Duodenal mucosa (tissue), 2 donors: Measurements from ENCODE around the gene TBC1D10A.

Experiments
- H3K27ac ChIP-seq: one replicate; pipeline ENCODE4 v1.7.0; 2013; ENCODE audit warnings: low read depth, low read length
- H3K27me3 ChIP-seq, 2 donors: one replicate each; pipeline ENCODE4 v1.7.0; 2013; ENCODE audit warnings: low read length in 2 of 2, control low read depth in 1 of 2; ENCODE audit not compliant: insufficient read depth in 2 of 2, control insufficient read depth in 1 of 2
- H3K36me3 ChIP-seq, 2 donors: one replicate each; pipeline ENCODE4 v1.7.0; 2013; ENCODE audit warnings: low read length in 2 of 2, control low read depth in 1 of 2; ENCODE audit not compliant: insufficient read depth in 2 of 2, control insufficient read depth in 1 of 2
- H3K4me1 ChIP-seq, 2 donors: one replicate each; pipeline ENCODE4 v1.7.0; 2013; ENCODE audit warnings: low read length in 2 of 2, control low read depth in 1 of 2; ENCODE audit not compliant: insufficient read depth in 2 of 2, control insufficient read depth in 1 of 2
- H3K4me3 ChIP-seq, 2 donors: one replicate each; pipeline ENCODE4 v1.7.0; 2013; ENCODE audit warnings: low read length in 2 of 2, low read depth in 1 of 2
- H3K9ac ChIP-seq, 2 donors: one replicate each; pipeline ENCODE4 v1.7.0; 2013; ENCODE audit warnings: low read length in 2 of 2, low read depth in 1 of 2
- H3K9me3 ChIP-seq, 2 donors: one replicate each; pipeline ENCODE4 v1.7.0; 2013; ENCODE audit warnings: low read length in 2 of 2, control low read depth in 1 of 2; ENCODE audit not compliant: control insufficient read depth in 1 of 2

The TBC1D10A gene

DNA sequence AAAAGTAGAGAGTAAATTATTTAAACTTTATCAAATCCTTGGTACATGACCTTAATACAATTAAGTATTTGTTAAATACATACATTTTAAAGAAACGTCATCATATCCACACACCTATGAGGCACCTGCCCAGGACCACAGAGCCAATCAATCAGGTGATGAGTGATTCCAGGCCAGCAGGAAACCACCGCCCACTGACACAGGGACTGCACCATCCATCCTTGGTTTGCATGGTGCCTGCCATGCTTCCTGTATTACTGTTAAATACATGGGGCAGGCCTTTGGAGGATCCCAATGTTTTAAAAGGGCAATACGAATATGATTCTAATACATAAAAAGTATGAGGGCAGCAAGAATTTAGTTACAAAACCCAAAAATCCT lies 7.0 kb upstream of the TBC1D10A start:
- Histone ChIP-seq H3K27ac (no peak overlapping the region), H3K36me3 (peaks cover 56 to 79% of the 10 kb centered on the region in 2 donors), H3K9me3 (no peaks in the 10 kb centered on the region), H3K9ac (no peak overlapping the region), H3K4me3 (no peak overlapping the region), H3K27me3 (no peaks in the 10 kb centered on the region), H3K4me1 (peaks cover 7 to 10% of the 10 kb centered on the region in 2 donors)

DNA sequence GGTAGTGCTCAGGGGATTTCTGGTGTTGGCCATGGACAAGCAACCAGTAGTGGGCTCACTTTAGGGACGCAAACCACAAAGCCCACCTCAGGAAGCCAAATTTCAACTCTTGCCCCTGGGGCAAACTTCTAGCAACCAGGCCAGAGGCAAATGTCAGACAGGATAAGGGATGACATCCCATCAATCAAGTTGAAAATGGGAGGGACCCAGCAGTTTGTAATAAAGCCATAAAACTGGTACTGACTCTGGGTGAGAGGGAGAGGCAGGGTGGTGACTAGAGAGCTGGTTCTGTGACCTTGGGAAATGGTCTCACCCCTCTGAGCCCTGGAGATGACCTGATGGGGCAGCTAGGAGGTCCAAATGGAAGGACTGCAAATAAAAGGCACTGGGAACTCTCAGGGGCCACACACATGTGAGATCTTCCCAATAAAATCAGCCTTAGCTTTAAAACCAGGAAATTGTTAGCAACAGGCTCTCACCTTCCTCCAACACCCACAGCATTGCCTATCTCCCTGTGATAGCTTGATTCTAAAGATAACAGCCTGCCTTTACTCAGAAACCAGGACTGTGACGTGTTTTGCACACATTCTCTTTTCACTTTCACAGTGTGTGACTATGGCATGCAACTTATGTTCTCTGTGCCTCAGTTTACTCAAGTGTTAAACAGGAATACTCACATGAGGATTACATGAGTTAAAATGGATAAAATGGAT lies 6.4 kb upstream of the TBC1D10A start:
- no peaks in the 10 kb centered on the region for H3K9me3 ChIP-seq
- H3K9ac ChIP-seq, result no peak overlapping the region
- H3K36me3 ChIP-seq, result peaks cover 52 to 74% of the 10 kb centered on the region in 2 donors
- H3K4me1 ChIP-seq, result peaks cover 7 to 10% of the 10 kb centered on the region in 2 donors
- H3K27me3 ChIP-seq, result no peaks in the 10 kb centered on the region
- no peak overlapping the region for H3K27ac ChIP-seq
- H3K4me3 ChIP-seq, result no peak overlapping the region

DNA sequence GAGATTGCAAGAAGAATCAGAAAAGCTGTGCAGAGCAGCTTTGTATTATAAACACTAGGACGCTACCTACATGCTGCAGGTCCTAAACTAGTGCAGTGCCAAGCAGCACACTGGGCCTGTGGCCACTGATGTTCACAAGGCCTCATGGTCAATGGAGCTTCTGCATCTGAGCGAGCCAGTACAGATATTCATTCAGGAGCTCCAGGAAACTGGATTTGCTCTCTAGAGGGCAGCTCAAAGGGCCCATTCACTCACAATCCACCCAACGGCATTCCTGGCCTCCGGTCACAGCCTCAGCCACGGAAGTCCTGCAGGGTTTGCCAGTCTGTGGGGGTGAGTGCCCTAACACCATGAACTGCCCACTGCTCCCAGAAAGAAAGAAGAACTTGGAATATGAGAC lies 5.8 kb upstream of the TBC1D10A start:
- no peak overlapping the region for H3K9ac ChIP-seq
- no peak overlapping the region for H3K4me3 ChIP-seq
- H3K9me3 ChIP-seq, result no peaks in the 10 kb centered on the region
- no peak overlapping the region for H3K27ac ChIP-seq
- H3K4me1 ChIP-seq, result peaks cover 11 to 12% of the 10 kb centered on the region in 2 donors
- H3K36me3 ChIP-seq, result peaks cover 49 to 68% of the 10 kb centered on the region in 2 donors
- H3K27me3 ChIP-seq, result no peaks in the 10 kb centered on the region

GRCh38 chr22:30328466-30329049 lies 1.8 kb upstream of the TBC1D10A start:
- Histone ChIP-seq H3K9ac (no peak overlapping the region), H3K27me3 (no peaks in the 10 kb centered on the region), H3K27ac (no peak overlapping the region), H3K36me3 (peaks cover 10 to 28% of the 10 kb centered on the region in 2 donors), H3K9me3 (no peaks in the 10 kb centered on the region), H3K4me3 (no peak overlapping the region), H3K4me1 (peaks cover 32 to 36% of the 10 kb centered on the region in 2 donors)

DNA sequence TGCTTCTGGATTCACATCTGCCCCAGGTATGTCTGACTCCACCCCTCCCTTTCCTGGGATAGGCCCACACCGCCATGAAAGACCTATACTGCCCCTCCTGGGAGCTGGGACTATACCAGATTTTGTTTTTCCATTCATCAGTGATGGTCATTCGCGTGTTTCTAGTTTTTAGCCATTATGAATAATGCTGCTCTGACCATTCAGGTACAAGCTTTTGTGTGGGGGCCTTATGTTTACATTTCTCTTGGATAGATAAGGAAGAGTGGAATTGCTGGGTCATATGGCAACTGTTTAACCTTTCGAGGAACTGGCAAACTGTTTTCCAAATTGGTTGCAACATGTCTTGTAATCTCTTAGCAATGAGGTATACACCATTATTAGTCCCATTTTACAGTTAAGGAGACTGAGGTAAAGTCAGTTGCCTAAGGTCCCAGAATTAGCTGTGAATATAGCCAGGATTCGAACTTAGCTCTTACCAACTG lies 1.2 kb upstream of the TBC1D10A start:
- Histone ChIP-seq H3K36me3 (peaks cover 8 to 21% of the 10 kb centered on the region in 2 donors), H3K9ac (peak overlapping the region in 1 of 2 donors; percentile 77), H3K9me3 (no peaks in the 10 kb centered on the region), H3K27me3 (no peaks in the 10 kb centered on the region), H3K4me1 (peaks cover 28 to 32% of the 10 kb centered on the region in 2 donors), H3K4me3 (peak overlapping the region in 1 of 2 donors; percentile 75), H3K27ac (no peak overlapping the region)

GRCh38 chr22:30326255-30326705 lies 461 bp downstream of the TBC1D10A start:
- Histone ChIP-seq H3K9me3 (no peaks in the 10 kb centered on the region), H3K4me3 (peak overlapping the region; percentile 78 to 81), H3K9ac (peak overlapping the region; percentile 68 to 69), H3K36me3 (peaks cover 0 to 12% of the 10 kb centered on the region in 2 donors), H3K4me1 (peaks cover 28 to 31% of the 10 kb centered on the region in 2 donors), H3K27ac (peak overlapping the region; percentile 52), H3K27me3 (no peaks in the 10 kb centered on the region)

- Histone ChIP-seq H3K4me3 (peak overlapping the region; percentile 78 to 81), H3K9ac (peak overlapping the region; percentile 68), H3K9me3 (no peaks in the 10 kb centered on the region), H3K4me1 (peaks cover 28 to 31% of the 10 kb centered on the region in 2 donors), H3K27ac (peak overlapping the region; percentile 5), H3K36me3 (peaks cover 0 to 15% of the 10 kb centered on the region in 2 donors), H3K27me3 (no peaks in the 10 kb centered on the region)
These were observed 952 bp downstream of the TBC1D10A start for GRCh38 chr22:30325724-30326254.

GRCh38 chr22:30325065-30325720 lies 1.5 kb downstream of the TBC1D10A start:
- Histone ChIP-seq H3K27ac (peak overlapping the region; percentile 5), H3K36me3 (peaks cover 0 to 15% of the 10 kb centered on the region in 2 donors), H3K4me3 (peak overlapping the region; percentile 78 to 81), H3K4me1 (peaks cover 31% of the 10 kb centered on the region in 2 donors), H3K9ac (peak overlapping the region; percentile 68), H3K9me3 (no peaks in the 10 kb centered on the region), H3K27me3 (no peaks in the 10 kb centered on the region)

- H3K27me3 ChIP-seq, result no peaks in the 10 kb centered on the region
- peaks cover 2 to 20% of the 10 kb centered on the region in 2 donors for H3K36me3 ChIP-seq
- H3K4me1 ChIP-seq, result peaks cover 31 to 39% of the 10 kb centered on the region in 2 donors
- peak overlapping the region; percentile 3 to 68 for H3K9ac ChIP-seq
- no peaks in the 10 kb centered on the region for H3K9me3 ChIP-seq
- H3K4me3 ChIP-seq, result peak overlapping the region; percentile 78 to 81
- H3K27ac ChIP-seq, result no peak overlapping the region
These were observed 2.6 kb downstream of the TBC1D10A start for GRCh38 chr22:30324014-30324730.
